Central memory CD4-positive, alpha-beta T cell (primary cell): Measurements from ENCODE around the gene TRIM32.

ENCODE experiments used
- DNase-seq: peaks from one replicate; pipeline ENCODE4 v3.0.0; 2022

Gene TRIM32

GRCh38 chr9:116712781-116713180 is 25.7 kb downstream of the TRIM32 start:
- no peak for DNase-seq

GRCh38 chr9:116713271-116713670 is 26.2 kb downstream of the TRIM32 start:
- no peak for DNase-seq

GRCh38 chr9:116715751-116716150 is 28.6 kb downstream of the TRIM32 start:
- DNase-seq, result no peak

GRCh38 chr9:116716438-116716837 is 29.3 kb downstream of the TRIM32 start:
- DNase-seq, result no peak

GRCh38 chr9:116717150-116717549 is 30.0 kb downstream of the TRIM32 start:
- no peak for DNase-seq

- DNase-seq, result no peak
Observed at GRCh38 chr9:116718111-116718510, 31.0 kb downstream of the TRIM32 start.

GRCh38 chr9:116720111-116720510 is 33.0 kb downstream of the TRIM32 start:
- no peak for DNase-seq

- DNase-seq, result no peak
Observed at GRCh38 chr9:116721411-116721810, 34.3 kb downstream of the TRIM32 start.

- no peak for DNase-seq
Observed at GRCh38 chr9:116721944-116722343, 34.8 kb downstream of the TRIM32 start.

GRCh38 chr9:116724123-116724522 is 37.0 kb downstream of the TRIM32 start:
- DNase-seq, result no peak

- DNase-seq, result no peak
Observed at GRCh38 chr9:116726602-116727001, 39.5 kb downstream of the TRIM32 start.

- no peak for DNase-seq
Observed at GRCh38 chr9:116733010-116733641, 46.0 kb downstream of the TRIM32 start.

GRCh38 chr9:116736399-116737151 is 49.5 kb downstream of the TRIM32 start:
- no peak for DNase-seq

- DNase-seq, result no peak
Observed at GRCh38 chr9:116737152-116737546, 50.0 kb downstream of the TRIM32 start.

- DNase-seq, result no peak
Observed at GRCh38 chr9:116741086-116741740, 54.1 kb downstream of the TRIM32 start.

- no peak for DNase-seq
Observed at GRCh38 chr9:116741742-116742141, 54.6 kb downstream of the TRIM32 start.

GRCh38 chr9:116749176-116749575 is 62.1 kb downstream of the TRIM32 start:
- no peak for DNase-seq

- DNase-seq, result no peak
Observed at GRCh38 chr9:116749772-116750171, 62.7 kb downstream of the TRIM32 start.

- DNase-seq, result no peak
Observed at GRCh38 chr9:116750510-116750909, 63.4 kb downstream of the TRIM32 start.
